Activated naive CD8-positive, alpha-beta T cell treated with anti-CD3 and anti-CD28 coated beads, Interleukin-2, amount 10 ng/mL, durations not matched to agents 7 days and 5 days (primary cell): ENCODE measurements around the gene HDAC4. TPM values are rescaled to one million over a fixed set of nuclear protein-coding genes. Genes with fewer than 3 reads are reported as not detected.
A peak's percentile ranks its signal among the peaks of the same experiment; 100 is the strongest.

Source experiments
- ATAC-seq: fragments of 150-1000 bp; cut with Tn5 transposase; one replicate; pipeline ENCODE4 v1.10.0; 2021; ENCODE audit warnings: low read depth, moderate library complexity
- POLR2A ChIA-PET: fragments of 350-600 bp; sonication (Branson Sonifier 250); formaldehyde crosslinking; loops from one replicate; lab custom pipeline; 2021; ENCODE audit warnings: antibody characterized with exemption; lab: Charles Lee
- DNase-seq: peaks from one replicate; pipeline ENCODE4 v3.0.0; 2021
- H3K27ac Mint-ChIP-seq: one replicate; pipeline ENCODE4 v1.8.0; 2022; ENCODE audit warnings: mild to moderate bottlenecking, mixed read lengths
- H3K27me3 Mint-ChIP-seq: one replicate; pipeline ENCODE4 v1.8.0; 2022; ENCODE audit warnings: mild to moderate bottlenecking, moderate library complexity, mixed read lengths
- H3K36me3 Mint-ChIP-seq: one replicate; pipeline ENCODE4 v1.8.0; 2021; ENCODE audit warnings: mild to moderate bottlenecking, mixed read lengths
- H3K4me1 Mint-ChIP-seq: one replicate; pipeline ENCODE4 v1.8.0; 2021; ENCODE audit warnings: mixed read lengths
- H3K4me3 Mint-ChIP-seq: one replicate; pipeline ENCODE4 v1.8.0; 2022; ENCODE audit warnings: mild to moderate bottlenecking, moderate library complexity, mixed read lengths
- H3K9me3 Mint-ChIP-seq: one replicate; pipeline ENCODE4 v1.8.0; 2021; ENCODE audit warnings: mixed read lengths
- total RNA-seq, 2 experiments: library from RNA; stranded (reverse); gene quantifications; one replicate each; pipeline ENCODE4 v1.2.3, GENCODE V29; 2021

The HDAC4 gene
- total RNA-seq, 2 experiments from 2014 or later = 54.0 to 57.4 TPM

DNA sequence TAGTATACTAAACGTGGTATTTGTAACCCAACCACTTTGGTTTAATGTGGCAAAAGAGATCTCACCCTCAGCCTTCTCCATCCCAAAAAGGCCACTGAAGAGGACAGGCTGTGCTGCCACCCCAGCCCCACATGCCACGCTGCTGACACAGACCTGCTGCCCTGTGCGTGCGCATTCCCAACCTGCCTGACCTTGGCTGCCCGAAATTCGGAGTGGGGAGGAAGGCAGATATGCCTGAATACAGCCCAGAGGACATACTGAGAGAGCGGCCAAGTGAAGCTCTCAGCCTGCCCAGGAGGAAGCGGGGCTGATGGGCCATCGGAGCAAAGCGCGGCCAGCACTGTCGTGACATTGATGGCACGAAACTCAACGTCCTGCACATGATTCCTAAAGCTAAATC is 70.0 kb downstream of the HDAC4 start:
- no peak for DNase-seq
- no peak overlapping the region for H3K27ac Mint-ChIP-seq
- H3K9me3 Mint-ChIP-seq = no peaks in the 10 kb centered on the region
- peaks cover 4% of the 10 kb centered on the region for H3K27me3 Mint-ChIP-seq
- H3K4me1 Mint-ChIP-seq = peaks cover 38% of the 10 kb centered on the region
- H3K4me3 Mint-ChIP-seq = peak overlapping the region; percentile 36
- POLR2A ChIA-PET = interaction anchor here (0.8 to 1.4 kb wide), 3 partner anchors 9 to 68 kb away, joined by 3 to 6 read pairs (median 3); no protein-coding TSS in a partner anchor
- peaks cover 3% of the 10 kb centered on the region for H3K36me3 Mint-ChIP-seq
- ATAC-seq = no peak

DNA sequence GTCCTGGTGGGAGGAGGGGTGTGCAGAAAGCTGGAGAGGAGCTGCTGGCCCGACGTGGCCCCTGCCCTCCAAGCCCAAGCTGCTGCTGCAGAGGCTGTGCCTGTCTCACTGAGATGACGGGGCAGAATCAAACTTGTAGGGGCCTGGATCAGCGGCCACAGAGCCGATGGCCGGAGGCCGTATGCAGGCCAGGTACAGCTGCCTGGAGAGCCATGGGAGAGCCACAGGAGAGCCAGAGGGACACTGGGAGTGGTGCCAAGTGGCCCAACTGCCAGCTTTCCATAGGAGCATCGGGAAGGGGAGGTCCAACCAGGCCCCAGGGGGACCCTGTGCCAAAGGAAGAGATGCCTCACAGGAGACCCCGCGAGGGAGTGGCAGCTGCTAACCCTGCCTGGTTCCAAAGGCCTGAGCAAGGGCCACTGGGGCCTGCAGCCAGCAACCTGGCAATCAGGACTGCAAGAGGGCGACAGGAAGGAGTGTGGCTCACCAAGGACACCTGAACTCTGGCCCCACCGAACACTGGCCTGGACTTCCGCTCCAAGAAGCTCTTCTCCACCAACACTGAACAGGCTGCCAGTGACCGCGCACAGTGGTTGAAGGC is 70.7 kb downstream of the HDAC4 start:
- H3K27ac Mint-ChIP-seq = peak overlapping the region; percentile 54
- DNase-seq = no peak
- peaks cover 3% of the 10 kb centered on the region for H3K36me3 Mint-ChIP-seq
- H3K4me3 Mint-ChIP-seq = no peak overlapping the region
- H3K9me3 Mint-ChIP-seq = no peaks in the 10 kb centered on the region
- POLR2A ChIA-PET = interaction anchor here (0.8 kb wide), 1 partner anchor 69 kb away, joined by 3 read pairs; no protein-coding TSS in a partner anchor
- H3K27me3 Mint-ChIP-seq = peaks cover 2% of the 10 kb centered on the region
- no peak for ATAC-seq
- peaks cover 43% of the 10 kb centered on the region for H3K4me1 Mint-ChIP-seq

- POLR2A ChIA-PET = no interaction called here
- no peak overlapping the region for H3K27ac Mint-ChIP-seq
- peaks cover 2% of the 10 kb centered on the region for H3K27me3 Mint-ChIP-seq
- peaks cover 49% of the 10 kb centered on the region for H3K4me1 Mint-ChIP-seq
- DNase-seq = no peak
- peaks cover 9% of the 10 kb centered on the region for H3K36me3 Mint-ChIP-seq
- H3K9me3 Mint-ChIP-seq = no peaks in the 10 kb centered on the region
- H3K4me3 Mint-ChIP-seq = no peak overlapping the region
- ATAC-seq = no peak
Measured at GRCh38 chr2:239329284-239329971, 71.4 kb downstream of the HDAC4 start.

DNA sequence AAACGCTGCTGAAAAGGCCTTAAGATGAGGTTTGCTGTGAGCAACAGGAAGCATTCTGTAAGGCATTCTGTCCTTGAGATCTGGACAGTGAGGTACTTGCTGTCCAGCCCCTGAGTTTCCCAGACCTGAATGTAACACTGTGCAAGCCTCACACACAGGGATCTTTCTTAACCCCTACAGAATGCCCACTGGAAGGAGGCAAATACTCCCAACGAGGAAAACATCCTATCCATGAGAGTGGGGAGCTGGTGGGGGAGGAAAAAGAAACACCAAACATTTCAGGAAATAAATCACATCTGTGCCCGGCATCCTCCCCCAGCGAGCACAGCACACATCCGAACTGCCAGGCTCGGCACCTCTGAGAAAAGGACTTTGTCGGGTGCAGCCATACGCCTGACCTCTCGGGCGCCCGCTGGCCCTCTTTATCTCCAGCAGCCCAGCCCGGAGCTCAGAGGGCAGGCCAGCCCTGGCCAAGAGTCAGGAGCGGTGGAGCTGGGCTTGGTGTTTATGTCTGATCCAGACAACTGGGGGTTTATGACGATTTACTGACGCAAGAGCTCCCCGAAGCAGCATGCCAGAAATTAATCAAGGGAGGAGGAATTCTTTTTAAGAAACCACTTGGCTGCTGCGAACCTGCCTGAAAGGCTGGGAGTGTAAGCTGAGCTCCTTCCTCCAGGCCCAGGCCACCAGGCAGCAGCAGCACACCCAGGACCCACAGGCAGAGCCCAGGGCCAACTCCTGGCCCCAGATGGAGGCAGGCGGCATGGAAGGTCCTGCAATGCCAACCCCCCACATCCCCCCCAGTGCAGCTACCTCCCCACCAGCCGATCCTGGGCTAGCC is 72.2 kb downstream of the HDAC4 start:
- H3K27ac Mint-ChIP-seq = no peak overlapping the region
- DNase-seq (no peak), ATAC-seq (no peak)
- peaks cover 2% of the 10 kb centered on the region for H3K27me3 Mint-ChIP-seq
- POLR2A ChIA-PET = interaction anchor here (0.7 kb wide), 1 partner anchor 70 kb away, joined by 3 read pairs; no protein-coding TSS in a partner anchor
- no peaks in the 10 kb centered on the region for H3K9me3 Mint-ChIP-seq
- peaks cover 54% of the 10 kb centered on the region for H3K4me1 Mint-ChIP-seq
- peaks cover 11% of the 10 kb centered on the region for H3K36me3 Mint-ChIP-seq
- H3K4me3 Mint-ChIP-seq = no peak overlapping the region

- POLR2A ChIA-PET = interaction anchor here (0.7 to 1.6 kb wide), 6 partner anchors 29 to 73 kb away, joined by 3 to 8 read pairs (median 3); partner anchors contain the start of gene HDAC4
- Mint-ChIP-seq H3K4me3 (peak overlapping the region; percentile 63), H3K4me1 (peaks cover 62% of the 10 kb centered on the region), H3K36me3 (peaks cover 16% of the 10 kb centered on the region), H3K9me3 (no peaks in the 10 kb centered on the region), H3K27ac (peak overlapping the region; percentile 91), H3K27me3 (peaks cover 2% of the 10 kb centered on the region)
- DNase-seq (no peak), ATAC-seq (no peak)
Measured at GRCh38 chr2:239327536-239328350, 73.1 kb downstream of the HDAC4 start.

DNA sequence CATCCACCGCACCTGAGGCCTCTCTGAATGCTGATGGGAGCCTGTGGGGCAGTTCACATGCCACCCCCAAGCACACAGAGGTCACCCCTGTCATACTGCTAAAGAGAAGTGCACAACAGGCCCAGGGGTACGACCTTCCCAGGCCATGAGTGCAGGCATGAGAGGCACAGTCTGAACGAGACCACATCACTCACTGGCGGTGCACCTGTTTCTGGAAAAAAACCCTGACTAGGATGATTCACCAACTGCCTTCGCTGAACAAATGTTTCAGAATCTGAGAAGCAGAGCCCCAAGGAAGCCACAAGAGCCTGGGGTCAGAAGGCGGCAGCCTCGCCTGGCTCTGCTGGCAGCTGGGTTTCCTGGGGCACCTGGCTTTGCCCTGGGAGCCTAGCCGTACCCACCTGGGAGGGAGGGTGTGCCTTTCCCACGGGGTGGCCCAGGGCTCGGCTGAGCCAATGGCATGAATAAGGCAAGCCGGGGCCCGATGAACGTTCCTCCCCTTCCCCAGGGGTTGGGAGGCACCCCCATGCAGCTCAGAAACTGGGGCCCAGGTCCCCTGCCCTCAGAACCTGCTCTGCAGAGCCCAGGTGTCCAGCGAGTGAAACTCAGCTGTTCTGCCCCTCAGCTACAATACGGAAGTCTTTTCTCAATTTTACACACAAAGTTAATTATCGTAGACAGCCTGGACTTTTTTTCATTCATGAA is 73.8 kb downstream of the HDAC4 start:
- H3K4me3 Mint-ChIP-seq = peak overlapping the region; percentile 63

GRCh38 chr2:239324456-239324855 is 76.4 kb downstream of the HDAC4 start:
- Mint-ChIP-seq H3K9me3 (no peaks in the 10 kb centered on the region), H3K4me3 (no peak overlapping the region), H3K27ac (peak overlapping the region; percentile 36), H3K36me3 (peaks cover 18% of the 10 kb centered on the region), H3K27me3 (no peaks in the 10 kb centered on the region), H3K4me1 (peaks cover 68% of the 10 kb centered on the region)
- POLR2A ChIA-PET = interaction anchor here (1.5 to 4.4 kb wide), 2 partner anchors 28 to 57 kb away, joined by 4 to 56 read pairs; no protein-coding TSS in a partner anchor
- ATAC-seq = no peak
- DNase-seq = no peak

More for the DNA sequence above, 73.8 kb downstream of the HDAC4 start:
- peak overlapping the region; percentile 91 for H3K27ac Mint-ChIP-seq
- H3K27me3 Mint-ChIP-seq = no peaks in the 10 kb centered on the region
- no peaks in the 10 kb centered on the region for H3K9me3 Mint-ChIP-seq
- POLR2A ChIA-PET = interaction anchor here (0.7 to 1.6 kb wide), 6 partner anchors 17 to 74 kb away, joined by 3 to 8 read pairs (median 3); partner anchors contain the start of gene HDAC4
- peaks cover 68% of the 10 kb centered on the region for H3K4me1 Mint-ChIP-seq
- peaks cover 16% of the 10 kb centered on the region for H3K36me3 Mint-ChIP-seq
- DNase-seq = peak; percentile 72
- peak; percentile 64 for ATAC-seq

GRCh38 chr2:239323447-239323846 is 77.4 kb downstream of the HDAC4 start:
- no peak for DNase-seq
- Mint-ChIP-seq H3K36me3 (peaks cover 20% of the 10 kb centered on the region), H3K4me1 (peaks cover 75% of the 10 kb centered on the region), H3K4me3 (peak overlapping the region; percentile 48), H3K27me3 (no peaks in the 10 kb centered on the region), H3K9me3 (no peaks in the 10 kb centered on the region), H3K27ac (peak overlapping the region; percentile 99)
- ATAC-seq = no peak
- POLR2A ChIA-PET = interaction anchor here (0.9 to 4.4 kb wide), 6 partner anchors 27 to 78 kb away, joined by 3 to 56 read pairs (median 4); partner anchors contain the start of gene HDAC4

DNA sequence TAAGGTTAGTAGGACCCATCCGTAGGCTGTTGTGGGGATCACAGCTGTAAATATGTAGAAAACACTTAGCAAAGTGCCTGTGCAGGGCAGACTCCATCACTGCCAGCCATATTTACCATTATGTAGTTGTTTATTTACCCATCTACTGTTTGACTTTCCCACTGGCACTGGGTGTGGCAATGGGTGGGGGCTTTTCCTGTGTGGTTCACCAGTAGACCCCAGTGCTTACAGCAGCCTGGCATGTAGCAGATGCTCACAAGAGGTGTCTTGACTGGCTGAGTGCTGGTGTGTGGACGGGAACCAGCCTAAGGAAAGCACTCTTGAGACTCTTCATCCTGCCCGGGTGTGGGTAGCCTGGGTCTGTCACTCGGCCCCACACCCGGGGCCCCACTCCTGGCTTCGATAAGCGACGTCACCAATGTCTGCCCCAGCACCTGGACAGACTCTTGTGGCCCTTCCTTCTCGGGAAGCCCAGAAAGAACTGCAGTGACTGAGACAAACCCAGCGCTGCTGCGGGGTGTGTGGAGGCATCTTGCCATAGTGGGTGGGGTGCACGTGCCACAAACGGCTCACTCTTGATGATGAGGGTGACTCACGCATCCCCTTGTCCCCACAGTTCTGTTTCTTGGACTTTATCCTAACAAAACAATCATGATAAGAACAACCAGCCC is 78.3 kb downstream of the HDAC4 start:
- H3K27me3 Mint-ChIP-seq = no peaks in the 10 kb centered on the region
- ATAC-seq (peak; percentile 1), DNase-seq (peak; percentile 41)
- peak overlapping the region; percentile 78 for H3K4me3 Mint-ChIP-seq
- H3K9me3 Mint-ChIP-seq = no peaks in the 10 kb centered on the region
- peaks cover 22% of the 10 kb centered on the region for H3K36me3 Mint-ChIP-seq
- POLR2A ChIA-PET = interaction anchor here (0.9 to 4.4 kb wide), 19 partner anchors 9 to 79 kb away, joined by 3 to 56 read pairs (median 6); partner anchors contain the start of gene HDAC4
- peaks cover 72% of the 10 kb centered on the region for H3K4me1 Mint-ChIP-seq
- peak overlapping the region; percentile 99 for H3K27ac Mint-ChIP-seq

DNA sequence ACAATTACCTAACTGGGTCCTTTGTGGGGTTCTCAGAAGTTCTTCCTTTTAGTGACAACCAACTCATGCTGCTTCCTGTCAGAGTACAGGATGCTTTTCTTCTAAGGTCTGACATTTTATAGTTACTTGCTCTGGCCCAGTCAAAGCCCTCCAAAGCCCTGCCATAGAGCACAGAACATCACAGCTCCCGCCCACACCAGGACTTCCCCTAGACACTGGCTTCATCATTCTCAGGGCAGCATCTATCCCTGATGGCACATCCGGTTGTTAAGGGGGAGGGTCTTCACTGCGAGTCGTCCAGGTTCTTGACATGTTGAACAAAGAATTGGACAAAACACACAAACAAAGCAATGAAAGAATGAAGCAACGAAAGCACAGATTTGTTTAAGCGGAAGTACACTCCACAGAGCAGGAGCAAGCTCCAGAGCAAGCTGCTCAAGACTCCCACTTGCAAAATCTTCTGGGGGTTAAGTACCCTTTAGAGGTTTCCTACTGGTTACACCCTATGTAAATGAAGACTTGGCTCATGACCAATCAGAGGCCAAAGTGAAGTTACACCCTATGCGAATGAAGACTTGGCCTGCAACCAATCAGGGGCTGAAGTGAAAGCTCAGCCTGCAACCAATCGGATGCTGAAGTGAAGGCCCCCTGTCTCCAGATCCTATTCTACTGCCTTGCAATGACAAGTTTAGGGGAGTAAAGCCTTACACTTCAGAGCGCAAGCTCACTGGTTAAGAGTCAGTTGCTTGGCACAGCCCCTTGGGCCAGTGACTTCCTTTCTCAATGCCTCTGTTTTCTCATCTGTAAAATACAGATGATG is 79.0 kb downstream of the HDAC4 start:
- Mint-ChIP-seq H3K27ac (peak overlapping the region; percentile 99), H3K4me1 (peaks cover 67% of the 10 kb centered on the region), H3K4me3 (peak overlapping the region; percentile 78)

More for the DNA sequence above, 79.0 kb downstream of the HDAC4 start:
- Mint-ChIP-seq H3K9me3 (no peaks in the 10 kb centered on the region), H3K27me3 (no peaks in the 10 kb centered on the region), H3K36me3 (peaks cover 25% of the 10 kb centered on the region)
- POLR2A ChIA-PET = interaction anchor here (0.7 to 4.4 kb wide), 24 partner anchors 10 to 79 kb away, joined by 3 to 56 read pairs (median 5); partner anchors contain the start of gene HDAC4
- ATAC-seq (peak; percentile 78), DNase-seq (peak; percentile 56)
